Measurements from ENCODE around the gene RAD9A.

DNA sequence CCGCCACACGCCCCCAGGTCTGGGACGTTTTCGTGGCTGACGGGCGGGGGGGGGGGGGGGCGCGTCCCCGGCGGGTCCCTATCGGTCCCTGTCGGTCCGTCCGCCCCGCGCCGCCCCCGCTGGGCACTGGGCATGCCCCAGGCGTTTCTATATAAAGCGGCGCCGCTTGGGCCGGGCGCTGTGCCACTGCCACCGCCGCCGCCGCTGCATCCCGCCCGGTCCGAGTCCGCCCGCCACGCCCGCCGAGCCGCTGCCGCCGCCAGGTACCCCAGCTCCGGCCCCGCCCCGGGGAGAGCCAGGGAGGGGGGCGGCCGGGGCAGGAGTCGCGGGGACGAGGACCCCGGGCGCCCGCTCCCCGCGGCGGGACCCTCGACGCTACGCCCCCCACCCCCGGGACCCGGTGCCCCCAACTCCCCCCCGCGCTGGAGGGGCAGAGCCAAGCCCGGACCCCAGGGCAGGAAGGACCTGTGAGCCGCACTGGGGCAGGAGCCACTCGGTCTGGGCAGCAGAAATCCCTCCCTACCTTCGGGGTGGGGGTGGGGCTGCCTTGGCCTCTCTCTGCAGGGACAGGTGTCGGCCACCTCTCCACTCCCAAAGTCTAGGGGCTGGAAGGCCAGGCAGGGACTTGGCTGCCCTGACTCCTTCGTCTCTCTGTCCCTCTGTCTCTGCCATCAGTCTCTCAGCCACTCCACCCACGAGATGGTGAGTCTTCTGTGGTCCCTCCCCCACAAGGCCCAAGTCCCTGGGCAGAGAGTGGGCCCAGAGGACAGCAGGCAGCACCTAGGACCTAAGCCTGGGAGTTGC is 23.9 kb downstream of the RAD9A start, which contains the start of gene CARNS1:
- TF ChIP-seq, protein P1, sequence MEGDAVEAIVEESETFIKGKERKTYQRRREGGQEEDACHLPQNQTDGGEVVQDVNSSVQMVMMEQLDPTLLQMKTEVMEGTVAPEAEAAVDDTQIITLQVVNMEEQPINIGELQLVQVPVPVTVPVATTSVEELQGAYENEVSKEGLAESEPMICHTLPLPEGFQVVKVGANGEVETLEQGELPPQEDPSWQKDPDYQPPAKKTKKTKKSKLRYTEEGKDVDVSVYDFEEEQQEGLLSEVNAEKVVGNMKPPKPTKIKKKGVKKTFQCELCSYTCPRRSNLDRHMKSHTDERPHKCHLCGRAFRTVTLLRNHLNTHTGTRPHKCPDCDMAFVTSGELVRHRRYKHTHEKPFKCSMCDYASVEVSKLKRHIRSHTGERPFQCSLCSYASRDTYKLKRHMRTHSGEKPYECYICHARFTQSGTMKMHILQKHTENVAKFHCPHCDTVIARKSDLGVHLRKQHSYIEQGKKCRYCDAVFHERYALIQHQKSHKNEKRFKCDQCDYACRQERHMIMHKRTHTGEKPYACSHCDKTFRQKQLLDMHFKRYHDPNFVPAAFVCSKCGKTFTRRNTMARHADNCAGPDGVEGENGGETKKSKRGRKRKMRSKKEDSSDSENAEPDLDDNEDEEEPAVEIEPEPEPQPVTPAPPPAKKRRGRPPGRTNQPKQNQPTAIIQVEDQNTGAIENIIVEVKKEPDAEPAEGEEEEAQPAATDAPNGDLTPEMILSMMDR (IDR thresholded peaks at IDR 0.05) = no peak
- TF ChIP-seq EZH2phosphoT487 (IDR thresholded peaks at IDR 0.05; ENCODE audit: borderline replicate concordance, low read depth) (no peak), SIN3A (IDR thresholded peaks at IDR 0.05; ENCODE audit: borderline replicate concordance, low read depth, low read length) (no peak), RAD21 (IDR thresholded peaks at IDR 0.05; ENCODE audit: low read length) (no peak), YY1 (IDR thresholded peaks at IDR 0.05; ENCODE audit: low read depth) (no peak), MXI1 (IDR thresholded peaks at IDR 0.05; ENCODE audit: low read depth, low read length) (no peak), SMC3 (IDR thresholded peaks at IDR 0.05; ENCODE audit: low read depth, low read length) (no peak), USF1 (IDR thresholded peaks at IDR 0.05; ENCODE audit: borderline replicate concordance, low read depth) (no peak), GATA2 (CRISPR knock-in tag; IDR thresholded peaks at IDR 0.05) (no peak), EP300 (IDR thresholded peaks at IDR 0.05; ENCODE audit: borderline replicate concordance in 1 of 2, low read depth in 1 of 2, low read length in 1 of 2) (no peak), POLR2AphosphoS5 (IDR thresholded peaks at IDR 0.05; ENCODE audit: low read depth, low read length) (no peak), TEAD4 (IDR thresholded peaks at IDR 0.05; ENCODE audit: borderline replicate concordance, insufficient read depth) (no peak), RXRA (IDR thresholded peaks at IDR 0.05; ENCODE audit: borderline replicate concordance, low read depth) (no peak)
- TF ChIP-seq, protein P2, sequence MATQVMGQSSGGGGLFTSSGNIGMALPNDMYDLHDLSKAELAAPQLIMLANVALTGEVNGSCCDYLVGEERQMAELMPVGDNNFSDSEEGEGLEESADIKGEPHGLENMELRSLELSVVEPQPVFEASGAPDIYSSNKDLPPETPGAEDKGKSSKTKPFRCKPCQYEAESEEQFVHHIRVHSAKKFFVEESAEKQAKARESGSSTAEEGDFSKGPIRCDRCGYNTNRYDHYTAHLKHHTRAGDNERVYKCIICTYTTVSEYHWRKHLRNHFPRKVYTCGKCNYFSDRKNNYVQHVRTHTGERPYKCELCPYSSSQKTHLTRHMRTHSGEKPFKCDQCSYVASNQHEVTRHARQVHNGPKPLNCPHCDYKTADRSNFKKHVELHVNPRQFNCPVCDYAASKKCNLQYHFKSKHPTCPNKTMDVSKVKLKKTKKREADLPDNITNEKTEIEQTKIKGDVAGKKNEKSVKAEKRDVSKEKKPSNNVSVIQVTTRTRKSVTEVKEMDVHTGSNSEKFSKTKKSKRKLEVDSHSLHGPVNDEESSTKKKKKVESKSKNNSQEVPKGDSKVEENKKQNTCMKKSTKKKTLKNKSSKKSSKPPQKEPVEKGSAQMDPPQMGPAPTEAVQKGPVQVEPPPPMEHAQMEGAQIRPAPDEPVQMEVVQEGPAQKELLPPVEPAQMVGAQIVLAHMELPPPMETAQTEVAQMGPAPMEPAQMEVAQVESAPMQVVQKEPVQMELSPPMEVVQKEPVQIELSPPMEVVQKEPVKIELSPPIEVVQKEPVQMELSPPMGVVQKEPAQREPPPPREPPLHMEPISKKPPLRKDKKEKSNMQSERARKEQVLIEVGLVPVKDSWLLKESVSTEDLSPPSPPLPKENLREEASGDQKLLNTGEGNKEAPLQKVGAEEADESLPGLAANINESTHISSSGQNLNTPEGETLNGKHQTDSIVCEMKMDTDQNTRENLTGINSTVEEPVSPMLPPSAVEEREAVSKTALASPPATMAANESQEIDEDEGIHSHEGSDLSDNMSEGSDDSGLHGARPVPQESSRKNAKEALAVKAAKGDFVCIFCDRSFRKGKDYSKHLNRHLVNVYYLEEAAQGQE (IDR thresholded peaks at IDR 0.05; ENCODE audit: low read depth, low read length) = no peak
